Measurements from ENCODE around the gene SPNS1. TPM values are rescaled to one million over a fixed set of nuclear protein-coding genes. Genes with fewer than 3 reads are reported as not detected.

The SPNS1 gene
- total and polyA plus RNA-seq, 11 donors, result 13.4 to 43.2 (median 19.1) TPM

GRCh38 chr16:29022196-29022595 is 47.6 kb downstream of the SPNS1 start:
- peaks cover 0 to 24% (median 0%) of the 10 kb centered on the region in 9 donors for H3K27me3 ChIP-seq
- ATAC-seq (no peak), DNase-seq (no peak)
- H3K4me3 ChIP-seq, result no peak overlapping the region
- H3K36me3 ChIP-seq, result no peaks in the 10 kb centered on the region
- TF ChIP-seq POLR2A (IDR thresholded peaks at IDR 0.05) (no peak), CTCF (IDR thresholded peaks at IDR 0.05) (no peak)
- H3K9me3 ChIP-seq, result no peaks in the 10 kb centered on the region
- no peak overlapping the region for H3K27ac ChIP-seq
- intact Hi-C loops (cut with DNase I), result no loop called here
- H3K4me1 ChIP-seq, result no peaks in the 10 kb centered on the region
- WGBS, 4 donors, result 82 to 87% (median 85%) methylated on average over 5 of the region's 5 CpGs

GRCh38 chr16:29023279-29024277 is 49.0 kb downstream of the SPNS1 start:
- H3K36me3 ChIP-seq, result no peaks in the 10 kb centered on the region
- no peak overlapping the region for H3K27ac ChIP-seq
- DNase-seq (no peak), ATAC-seq (no peak)
- intact Hi-C loops (cut with DNase I), result no loop called here
- H3K4me1 ChIP-seq, result peaks cover 0 to 1% (median 0%) of the 10 kb centered on the region in 12 donors
- no peaks in the 10 kb centered on the region for H3K9me3 ChIP-seq
- TF ChIP-seq POLR2A (IDR thresholded peaks at IDR 0.05), result no peak
- H3K4me3 ChIP-seq, result no peak overlapping the region
- peaks cover 0 to 24% (median 0%) of the 10 kb centered on the region in 9 donors for H3K27me3 ChIP-seq
- WGBS, 4 donors, result 66 to 71% (median 70%) methylated on average over 12 to 15 of the region's 15 CpGs

- Histone ChIP-seq H3K27ac (no peak overlapping the region), H3K9me3 (no peaks in the 10 kb centered on the region), H3K36me3 (no peaks in the 10 kb centered on the region), H3K4me1 (peaks cover 0 to 8% (median 0%) of the 10 kb centered on the region in 12 donors), H3K27me3 (peaks cover 0 to 24% (median 0%) of the 10 kb centered on the region in 9 donors), H3K4me3 (no peak overlapping the region)
- intact Hi-C loops (cut with DNase I), result no loop called here
- no peak for DNase-seq
- 59 to 69% (median 63%) methylated on average over 5 of the region's 5 CpGs for whole genome bisulfite sequencing, 4 donors
- TF ChIP-seq POLR2A (IDR thresholded peaks at IDR 0.05) (no peak), CTCF (IDR thresholded peaks at IDR 0.05) (no peak)
- ATAC-seq, result no peak
Measured at GRCh38 chr16:29024278-29024677, 49.7 kb downstream of the SPNS1 start.

GRCh38 chr16:29025218-29025617 is 50.6 kb downstream of the SPNS1 start:
- H3K36me3 ChIP-seq, result no peaks in the 10 kb centered on the region
- ATAC-seq, result no peak
- H3K27me3 ChIP-seq, result peaks cover 0 to 24% (median 0%) of the 10 kb centered on the region in 9 donors
- intact Hi-C loops (cut with DNase I), result no loop called here
- no peak for TF ChIP-seq POLR2A (IDR thresholded peaks at IDR 0.05)
- TF ChIP-seq CTCF (IDR thresholded peaks at IDR 0.05), result no peak
- H3K4me3 ChIP-seq, result no peak overlapping the region
- DNase-seq, result no peak
- H3K4me1 ChIP-seq, result peaks cover 0 to 9% (median 0%) of the 10 kb centered on the region in 12 donors
- no peak overlapping the region for H3K27ac ChIP-seq
- no peaks in the 10 kb centered on the region for H3K9me3 ChIP-seq
- 44 to 57% (median 55%) methylated on average over 5 of the region's 5 CpGs for WGBS, 4 donors

Measured in heart left ventricle (tissue), 16 donors.